ENCODE measurements around the gene ANKRD9.

- no peak for TF ChIP-seq GLIS3 (CRISPR knock-in tag; IDR thresholded peaks at IDR 0.05)
- TF ChIP-seq ZNF70 (CRISPR knock-in tag; IDR thresholded peaks at IDR 0.05), result no peak
- TF ChIP-seq CREB5 (CRISPR knock-in tag; IDR thresholded peaks at IDR 0.05; ENCODE audit: low read depth), result no peak
- TF ChIP-seq, protein P1, sequence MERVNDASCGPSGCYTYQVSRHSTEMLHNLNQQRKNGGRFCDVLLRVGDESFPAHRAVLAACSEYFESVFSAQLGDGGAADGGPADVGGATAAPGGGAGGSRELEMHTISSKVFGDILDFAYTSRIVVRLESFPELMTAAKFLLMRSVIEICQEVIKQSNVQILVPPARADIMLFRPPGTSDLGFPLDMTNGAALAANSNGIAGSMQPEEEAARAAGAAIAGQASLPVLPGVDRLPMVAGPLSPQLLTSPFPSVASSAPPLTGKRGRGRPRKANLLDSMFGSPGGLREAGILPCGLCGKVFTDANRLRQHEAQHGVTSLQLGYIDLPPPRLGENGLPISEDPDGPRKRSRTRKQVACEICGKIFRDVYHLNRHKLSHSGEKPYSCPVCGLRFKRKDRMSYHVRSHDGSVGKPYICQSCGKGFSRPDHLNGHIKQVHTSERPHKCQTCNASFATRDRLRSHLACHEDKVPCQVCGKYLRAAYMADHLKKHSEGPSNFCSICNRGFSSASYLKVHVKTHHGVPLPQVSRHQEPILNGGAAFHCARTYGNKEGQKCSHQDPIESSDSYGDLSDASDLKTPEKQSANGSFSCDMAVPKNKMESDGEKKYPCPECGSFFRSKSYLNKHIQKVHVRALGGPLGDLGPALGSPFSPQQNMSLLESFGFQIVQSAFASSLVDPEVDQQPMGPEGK (CRISPR knock-in tag; IDR thresholded peaks at IDR 0.05; ENCODE audit: borderline replicate concordance), result no peak
- no peak for TF ChIP-seq TSHZ2 (CRISPR knock-in tag; IDR thresholded peaks at IDR 0.05)
- no peak for TF ChIP-seq PPARA (CRISPR knock-in tag; IDR thresholded peaks at IDR 0.05; ENCODE audit: borderline replicate concordance)
- TF ChIP-seq ZC3H10 (CRISPR knock-in tag; IDR thresholded peaks at IDR 0.05), result no peak
- no peak for TF ChIP-seq CSRNP3 (CRISPR knock-in tag; IDR thresholded peaks at IDR 0.05)
- TF ChIP-seq ZFP3 (CRISPR knock-in tag; IDR thresholded peaks at IDR 0.05), result no peak
- no peak for TF ChIP-seq ARNTL (CRISPR knock-in tag; IDR thresholded peaks at IDR 0.05; ENCODE audit: borderline replicate concordance, low read depth)
- TF ChIP-seq ZNF565 (CRISPR knock-in tag; conservative IDR thresholded peaks at IDR 0.05; ENCODE audit: low read depth), result no peak
- TF ChIP-seq SNAI2 (CRISPR knock-in tag; IDR thresholded peaks at IDR 0.05), result no peak
- TF ChIP-seq ZFP30 (CRISPR knock-in tag; IDR thresholded peaks at IDR 0.05), result no peak
- no peak for TF ChIP-seq CSDC2 (CRISPR knock-in tag; IDR thresholded peaks at IDR 0.05)
Observed at GRCh38 chr14:102503641-102504327, 5.8 kb downstream of the ANKRD9 start.
